GM13976 (cell line): ENCODE results near the gene TRAPPC2L.

Experiments used
- DNase-seq: peaks from one replicate; pipeline ENCODE4 v3.0.0; 2012; ENCODE audit warnings: low spot score
- in situ Hi-C: fragments of 300-500 bp; cut with MboI; formaldehyde crosslinking; loops from one replicate; pipeline ENCODE4 v1.12.0; 2022; ENCODE audit warnings: low sequenced_read_pairs, mixed read lengths, inconsistent platforms; ENCODE audit not compliant: unreplicated experiment
- TF ChIP-seq, protein P1 (sequence below): IDR thresholded peaks from 2 replicates; pipeline ENCODE4 v1.5.1; 2012; ENCODE audit warnings: borderline replicate concordance, mild to moderate bottlenecking; ENCODE audit not compliant: insufficient read depth; ENCODE audit errors: extremely low read depth, missing control alignments, control extremely low read depth

The TRAPPC2L gene

DNA sequence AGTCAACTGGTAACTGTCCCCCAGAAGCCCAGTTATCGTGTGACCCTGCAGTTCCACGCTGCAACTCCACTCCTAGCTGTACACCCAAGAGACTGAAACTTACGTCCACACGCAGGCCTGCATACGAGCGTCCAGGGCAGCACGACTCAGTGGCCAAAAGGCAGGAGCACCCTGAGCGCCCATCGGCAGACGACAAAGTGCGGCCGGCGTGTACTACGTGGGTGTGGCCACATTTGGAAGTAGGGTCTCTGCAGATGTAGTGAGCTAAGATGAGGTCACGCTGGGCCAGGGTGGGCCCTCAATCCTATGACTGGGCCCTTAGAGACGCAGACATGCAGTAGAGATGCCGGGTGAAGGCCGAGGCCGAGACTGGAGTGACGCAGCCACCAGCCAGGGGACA is 13.7 kb upstream of the TRAPPC2L start:
- no peak for DNase-seq
- in situ Hi-C loops, result no loop called here
- TF ChIP-seq, protein P1, sequence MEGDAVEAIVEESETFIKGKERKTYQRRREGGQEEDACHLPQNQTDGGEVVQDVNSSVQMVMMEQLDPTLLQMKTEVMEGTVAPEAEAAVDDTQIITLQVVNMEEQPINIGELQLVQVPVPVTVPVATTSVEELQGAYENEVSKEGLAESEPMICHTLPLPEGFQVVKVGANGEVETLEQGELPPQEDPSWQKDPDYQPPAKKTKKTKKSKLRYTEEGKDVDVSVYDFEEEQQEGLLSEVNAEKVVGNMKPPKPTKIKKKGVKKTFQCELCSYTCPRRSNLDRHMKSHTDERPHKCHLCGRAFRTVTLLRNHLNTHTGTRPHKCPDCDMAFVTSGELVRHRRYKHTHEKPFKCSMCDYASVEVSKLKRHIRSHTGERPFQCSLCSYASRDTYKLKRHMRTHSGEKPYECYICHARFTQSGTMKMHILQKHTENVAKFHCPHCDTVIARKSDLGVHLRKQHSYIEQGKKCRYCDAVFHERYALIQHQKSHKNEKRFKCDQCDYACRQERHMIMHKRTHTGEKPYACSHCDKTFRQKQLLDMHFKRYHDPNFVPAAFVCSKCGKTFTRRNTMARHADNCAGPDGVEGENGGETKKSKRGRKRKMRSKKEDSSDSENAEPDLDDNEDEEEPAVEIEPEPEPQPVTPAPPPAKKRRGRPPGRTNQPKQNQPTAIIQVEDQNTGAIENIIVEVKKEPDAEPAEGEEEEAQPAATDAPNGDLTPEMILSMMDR, result no peak

DNA sequence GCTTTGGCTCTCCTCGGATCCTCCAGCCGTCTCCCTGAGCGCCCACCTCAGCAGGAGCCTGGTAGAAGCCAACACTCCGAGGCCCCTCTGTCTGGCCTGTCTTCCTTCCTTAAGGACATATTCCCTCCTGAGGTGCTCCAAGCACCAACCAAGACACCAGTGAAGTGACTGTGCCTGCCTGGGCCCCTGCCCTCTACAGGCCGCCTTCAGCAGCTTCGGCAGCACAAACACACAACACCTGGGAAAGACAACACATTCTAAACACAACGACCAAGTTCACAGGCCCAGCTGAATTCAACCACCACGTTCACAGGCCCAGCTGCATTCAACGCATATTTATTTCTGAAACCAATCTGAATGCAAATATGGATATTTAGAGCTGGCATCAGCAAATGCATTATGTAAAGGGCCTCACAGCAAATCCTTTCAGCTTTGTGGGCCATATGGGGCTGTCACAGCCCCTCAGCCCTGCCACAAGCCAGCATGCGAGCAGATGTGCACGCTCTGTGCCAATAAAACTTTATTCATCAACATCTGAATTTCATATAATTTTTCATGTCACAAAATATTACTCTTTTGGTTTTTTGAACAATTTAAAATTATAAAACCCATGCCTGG is 12.4 kb upstream of the TRAPPC2L start:
- in situ Hi-C loops, result no loop called here
- no peak for DNase-seq
- TF ChIP-seq, protein P1, result no peak

DNA sequence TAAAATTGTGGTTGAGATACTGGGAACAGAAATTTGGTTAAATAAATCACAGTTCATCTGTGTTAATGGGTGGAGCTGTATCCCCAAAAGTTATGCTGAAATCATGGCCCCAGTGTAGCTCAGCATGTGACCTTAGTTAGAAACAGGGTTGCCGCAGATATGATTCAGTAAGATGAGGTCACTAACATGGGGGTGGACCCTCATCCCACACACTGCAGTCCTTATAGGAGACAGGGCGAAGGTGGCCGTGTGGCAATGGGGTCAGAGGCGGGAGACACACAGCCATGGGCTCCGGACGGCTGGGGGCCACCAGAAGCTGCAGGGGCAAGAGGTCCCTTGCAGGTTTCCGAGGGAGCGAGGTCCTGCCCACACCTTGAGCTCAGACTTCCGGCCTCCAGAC is 10.8 kb upstream of the TRAPPC2L start:
- in situ Hi-C loops, result no loop called here
- no peak for DNase-seq
- TF ChIP-seq, protein P1, result no peak

DNA sequence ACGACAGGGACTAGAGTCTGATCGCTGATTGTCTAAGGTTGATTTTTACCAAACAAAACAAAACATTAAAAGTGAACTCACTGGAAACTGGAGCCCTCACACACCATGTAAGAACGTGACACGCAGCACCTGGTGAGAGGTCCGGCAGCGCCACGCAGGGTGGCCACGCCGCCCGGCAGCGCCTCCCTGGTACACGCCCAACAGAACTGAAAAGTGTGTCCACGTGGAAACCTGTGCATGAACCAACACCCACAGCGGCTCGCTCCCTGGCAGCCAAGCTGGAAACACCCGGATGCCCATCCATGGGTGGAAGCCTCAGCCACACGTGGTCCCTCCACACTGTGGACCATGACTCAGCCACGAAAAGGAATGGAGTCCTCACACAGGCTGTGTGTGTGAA is 9.3 kb upstream of the TRAPPC2L start:
- in situ Hi-C loops, result no loop called here
- no peak for DNase-seq
- TF ChIP-seq, protein P1, result no peak

DNA sequence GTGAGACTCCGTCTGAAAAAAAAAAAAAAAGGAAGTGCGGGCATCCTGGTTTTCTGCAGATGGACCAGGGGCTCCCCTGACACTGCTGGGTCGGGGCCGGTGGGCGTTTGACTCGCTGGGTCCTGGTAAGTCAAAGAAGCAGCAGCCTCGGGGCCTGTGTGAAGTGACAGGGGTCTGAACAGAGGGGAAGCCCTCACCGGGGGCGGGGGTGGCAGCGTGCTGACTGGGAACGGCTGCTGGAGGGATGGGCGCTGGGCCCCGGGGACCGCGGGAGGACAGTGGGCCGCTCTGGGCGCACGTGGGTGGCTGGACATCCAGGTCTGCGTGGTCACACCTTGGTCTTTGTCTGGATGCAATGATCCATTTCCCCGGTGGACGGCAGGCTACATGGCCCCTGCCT is 8.4 kb upstream of the TRAPPC2L start:
- in situ Hi-C loops, result no loop called here
- TF ChIP-seq, protein P1, result no peak
- no peak for DNase-seq

DNA sequence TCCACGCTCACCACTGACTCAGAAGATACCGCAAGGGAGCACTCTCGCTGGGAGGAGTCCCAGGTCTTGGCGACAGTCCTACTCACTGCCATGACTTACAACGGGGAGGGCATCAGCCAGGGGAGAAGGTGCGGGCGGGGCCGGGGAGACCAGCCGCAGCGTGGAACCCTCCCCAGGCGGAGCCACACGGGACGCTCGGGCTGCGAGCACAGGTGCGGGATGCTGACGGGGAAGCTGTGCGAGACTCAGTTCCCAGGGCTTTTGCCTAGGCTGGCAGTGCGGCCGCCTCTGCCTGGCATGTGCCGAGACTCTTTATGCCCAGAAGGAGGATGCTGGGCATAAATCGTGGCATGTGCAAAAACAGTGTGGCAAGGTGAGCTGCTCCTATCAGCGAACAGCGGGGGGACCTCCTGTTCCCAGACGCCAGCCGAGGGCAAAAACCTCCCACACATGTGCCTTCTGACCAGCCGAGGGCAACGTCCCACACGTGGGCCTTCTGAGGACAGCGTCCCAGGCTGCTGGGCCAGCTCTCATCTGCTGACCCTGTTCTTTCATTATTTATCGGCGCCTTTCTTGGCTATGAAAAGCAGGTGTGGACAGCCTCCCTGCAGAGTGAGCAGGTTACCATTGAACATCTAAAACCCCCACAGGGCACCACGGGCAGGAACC is 6.3 kb upstream of the TRAPPC2L start:
- DNase-seq, result no peak
- TF ChIP-seq, protein P1, result no peak
- in situ Hi-C loops, result no loop called here
